Right renal pelvis (tissue), 4 donors: ENCODE measurements around the gene WNT2B. TPM values are rescaled to one million over a fixed set of nuclear protein-coding genes. Genes with fewer than 3 reads are reported as not detected.

Experiments used
- DNase-seq, 4 donors: peaks; one replicate each; pipeline ENCODE4 v3.0.0-alpha.2; 2013; ENCODE audit warnings: low read depth in 4 of 4, low spot score in 3 of 4, missing footprints in 1 of 4
- polyA plus RNA-seq, 4 donors: library from polyadenylated mRNA; unstranded; fragments of 120-200 nt; gene quantifications; one replicate each; pipeline ENCODE4 v1.2.1, GENCODE V29; 2013; ENCODE audit not compliant: insufficient read length in 4 of 4

WNT2B gene
- polyA plus RNA-seq, 4 donors: 2.4 to 5.3 (median 3.4) TPM

- DNase-seq: no peak
These were observed 16.2 kb downstream of the WNT2B start for GRCh38 chr1:112524986-112525385.

GRCh38 chr1:112527266-112528010 lies 18.7 kb downstream of the WNT2B start:
- no peak for DNase-seq

DNA sequence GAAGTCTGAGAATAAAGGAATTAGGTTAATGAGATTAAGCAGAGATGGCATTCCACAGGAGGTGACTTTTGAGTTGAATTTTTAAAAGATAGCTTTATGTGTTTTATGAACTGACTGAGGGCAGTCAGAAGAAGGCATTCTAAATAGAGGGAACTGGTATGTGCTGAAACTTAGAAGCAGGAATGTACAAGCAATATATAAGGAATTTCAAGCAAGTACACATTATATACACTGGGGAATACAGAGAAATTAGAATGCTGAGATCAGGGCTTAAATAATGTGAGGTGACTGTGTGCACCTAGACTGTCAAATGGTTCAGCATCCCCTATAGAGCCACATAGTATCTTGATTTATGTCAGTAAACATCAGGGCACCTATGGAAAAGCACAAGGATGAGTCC lies 19.3 kb downstream of the WNT2B start:
- DNase-seq: no peak

GRCh38 chr1:112529301-112529700 lies 20.5 kb downstream of the WNT2B start:
- no peak for DNase-seq

DNA sequence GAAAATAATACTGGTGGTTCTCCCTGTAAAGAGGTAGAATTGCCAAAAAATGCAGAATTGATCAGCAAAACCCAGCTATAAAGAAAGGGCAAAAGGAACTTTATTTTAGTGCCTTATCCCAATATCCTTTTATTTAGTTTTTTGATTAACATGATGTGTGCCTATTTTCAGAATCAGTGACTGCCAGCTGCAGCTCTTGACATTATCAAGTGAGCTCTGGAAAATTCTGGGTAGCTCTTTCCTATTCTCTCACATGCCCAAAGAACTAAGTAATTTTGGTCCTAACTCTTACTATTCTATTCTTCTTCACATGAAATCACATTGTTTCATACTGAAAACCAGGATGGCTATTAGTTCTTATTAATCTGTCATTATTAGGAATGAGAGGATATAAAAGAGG lies 22.1 kb downstream of the WNT2B start:
- DNase-seq: no peak

GRCh38 chr1:112532064-112532463 lies 23.3 kb downstream of the WNT2B start:
- DNase-seq: no peak

DNA sequence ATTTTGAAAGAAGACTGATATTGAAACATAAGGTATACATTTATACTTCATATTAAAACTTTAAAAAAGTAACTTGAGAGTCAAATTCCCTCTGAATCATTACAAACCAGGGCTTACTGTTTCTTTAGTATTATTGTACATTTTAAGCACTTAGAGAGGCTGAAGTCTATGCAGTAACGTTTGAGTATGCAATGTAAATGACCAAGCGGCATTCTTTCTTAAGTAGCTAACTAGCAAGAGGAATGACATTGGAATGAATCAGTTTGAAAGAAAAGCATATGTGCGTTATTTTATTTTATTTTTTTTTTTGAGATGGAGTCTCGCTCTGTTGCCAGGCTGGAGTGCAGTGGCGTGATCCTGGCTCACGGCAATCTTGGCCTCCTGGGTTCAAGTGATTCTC lies 24.3 kb downstream of the WNT2B start:
- no peak for DNase-seq

- no peak for DNase-seq
These were observed 27.8 kb downstream of the WNT2B start for GRCh38 chr1:112536561-112536960.

DNA sequence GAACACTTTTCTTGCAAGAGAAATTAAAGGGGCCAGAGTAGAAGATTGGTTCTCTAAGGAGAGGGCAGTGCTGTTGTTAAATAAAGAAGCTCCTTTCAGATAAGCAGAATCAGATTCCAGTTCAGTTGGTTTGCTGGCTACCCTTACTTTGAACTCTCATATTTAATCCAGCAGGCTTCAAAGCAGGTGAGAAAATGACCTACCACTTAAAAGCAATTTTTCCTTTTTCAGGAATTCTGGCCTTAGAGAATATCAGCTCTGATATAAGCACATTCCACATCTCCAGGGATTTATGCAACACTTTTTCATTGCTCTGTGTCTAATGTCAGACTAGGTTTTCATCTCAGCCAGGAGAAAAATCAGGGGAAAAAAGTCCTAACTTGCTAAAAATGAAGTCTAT lies 28.7 kb downstream of the WNT2B start:
- no peak for DNase-seq

- no peak for DNase-seq
These were observed 30.1 kb downstream of the WNT2B start for GRCh38 chr1:112538883-112539282.

GRCh38 chr1:112540226-112540794 lies 31.5 kb downstream of the WNT2B start:
- no peak for DNase-seq

DNA sequence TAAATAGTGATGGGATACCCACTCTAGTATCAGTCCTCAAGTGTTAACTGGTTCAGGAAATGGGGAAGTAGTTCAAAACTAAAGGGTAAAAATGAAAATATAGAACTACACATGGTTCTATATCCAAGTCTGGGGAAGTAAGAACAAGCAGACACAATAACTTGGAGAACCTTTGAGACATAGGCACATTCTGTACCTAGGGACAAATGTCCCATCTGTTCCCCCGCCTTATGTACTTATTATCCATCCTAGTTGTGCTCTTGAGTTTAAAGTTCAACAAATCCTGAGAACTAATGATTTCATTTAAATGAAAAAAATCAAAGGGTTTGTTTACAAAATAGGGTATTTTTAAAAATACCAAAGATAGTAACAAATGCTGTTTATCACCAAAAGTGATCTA lies 32.5 kb downstream of the WNT2B start:
- DNase-seq: no peak

DNA sequence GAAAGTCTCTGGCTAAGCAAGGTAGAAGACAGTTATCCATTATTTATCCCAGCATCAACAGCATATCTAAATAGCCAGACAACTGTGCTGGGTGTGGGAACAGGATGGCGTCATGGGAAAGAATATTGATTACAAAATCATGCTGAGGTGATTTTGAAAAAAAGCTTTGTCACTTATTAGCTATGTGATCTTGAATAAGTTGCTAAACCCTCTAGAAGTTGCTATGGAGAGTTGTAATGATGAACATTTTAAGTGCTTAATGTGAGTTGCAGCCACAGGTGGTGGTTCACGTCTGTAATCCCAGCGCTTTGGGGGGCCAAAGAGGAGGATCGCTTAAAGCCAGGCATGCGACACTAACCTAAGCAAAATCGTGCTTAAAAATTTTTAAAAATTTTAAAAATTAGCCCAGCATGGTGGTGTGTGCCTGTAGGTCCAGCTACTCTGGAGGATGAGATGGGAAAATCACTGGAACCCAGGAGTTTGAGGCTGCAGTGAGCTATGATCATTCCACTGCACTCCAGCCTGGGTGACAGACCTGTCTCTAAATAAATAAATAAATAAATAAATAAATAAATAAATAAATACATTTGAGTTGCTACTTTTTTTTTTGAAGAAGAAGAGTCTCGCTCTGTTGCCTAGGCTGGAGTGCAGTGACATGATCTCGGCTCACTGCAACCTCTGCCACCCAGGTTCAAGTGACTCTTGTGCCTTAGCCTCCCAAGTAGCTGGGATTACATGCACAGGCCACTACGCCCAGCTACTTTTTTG lies 33.6 kb downstream of the WNT2B start:
- DNase-seq: no peak

- no peak for DNase-seq
These were observed 35.4 kb downstream of the WNT2B start for GRCh38 chr1:112544011-112544688.

DNA sequence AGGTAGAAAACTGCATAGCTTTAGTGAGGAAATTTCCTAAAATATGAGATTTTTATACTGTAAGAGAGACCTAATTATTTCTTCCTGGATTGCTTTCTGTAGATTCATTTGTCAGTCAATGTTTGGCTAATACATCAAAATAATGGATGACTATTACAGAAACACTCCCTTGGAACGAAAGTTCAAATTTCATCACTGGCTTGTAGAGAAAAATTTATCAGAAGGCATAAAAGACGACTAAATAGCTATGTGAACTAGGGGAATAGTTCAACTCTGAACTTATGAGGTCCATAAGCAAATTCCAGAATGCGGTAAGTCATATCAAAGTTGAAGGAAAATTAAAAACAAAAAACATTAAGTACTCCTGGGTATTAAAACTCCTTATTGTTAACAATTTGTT lies 36.0 kb downstream of the WNT2B start:
- DNase-seq: no peak

DNA sequence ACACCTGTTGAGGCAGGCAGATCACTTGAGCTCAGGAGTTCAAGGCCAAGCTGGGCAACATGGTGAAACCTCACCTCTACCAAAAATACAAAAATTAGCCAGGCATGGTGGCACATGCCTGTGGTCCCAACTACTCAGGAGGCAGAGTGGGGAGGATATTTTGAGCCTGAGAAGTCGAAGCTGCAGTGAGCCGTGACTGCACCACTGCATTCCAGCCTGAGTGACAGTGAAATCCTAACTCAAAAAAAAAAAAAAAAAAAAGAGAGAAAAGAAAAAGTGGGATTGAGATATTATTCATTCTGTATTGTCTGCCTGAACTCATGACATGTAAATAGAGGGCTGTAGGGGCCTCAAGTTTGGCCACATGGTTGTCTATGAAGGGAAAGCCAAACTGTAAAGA lies 37.3 kb downstream of the WNT2B start:
- DNase-seq: no peak

GRCh38 chr1:112548547-112548946 lies 39.8 kb downstream of the WNT2B start:
- DNase-seq: no peak

DNA sequence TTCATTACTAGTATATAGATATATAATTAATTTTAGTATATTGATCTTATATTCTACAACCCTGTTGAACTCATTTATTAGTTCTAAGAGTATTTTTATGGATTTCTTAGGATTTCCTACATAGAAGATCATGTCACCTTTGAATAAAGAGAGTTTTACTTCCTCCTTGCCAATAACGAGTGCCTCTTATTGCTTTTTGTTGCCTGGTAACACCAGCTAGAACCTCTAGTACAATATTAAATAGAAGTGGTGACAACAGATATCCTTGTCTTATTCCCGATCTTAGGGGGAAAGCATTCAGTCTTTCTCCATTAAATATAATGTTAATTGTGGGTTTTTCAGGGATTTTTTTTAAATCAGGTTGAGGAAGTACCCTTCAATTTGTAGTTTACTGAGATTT lies 40.8 kb downstream of the WNT2B start:
- no peak for DNase-seq

GRCh38 chr1:112554411-112554810 lies 45.6 kb downstream of the WNT2B start:
- no peak for DNase-seq

GRCh38 chr1:112557385-112557784 lies 48.6 kb downstream of the WNT2B start:
- no peak for DNase-seq

- DNase-seq: no peak
These were observed 49.9 kb downstream of the WNT2B start for GRCh38 chr1:112558634-112559033.
